RWPE2 (cell line): ENCODE results near the gene KDM4C.
A peak's percentile ranks its signal among the peaks of the same experiment; 100 is the strongest.
"Not testable (repeated sequence)": the region's sequence is repeated elsewhere in the genome, so short reads cannot be mapped to it uniquely, and the experiment has no call there.

Experiments
- ATAC-seq: fragments of 200-7000 bp; cut with Tn5 transposase; 3 replicates; pipeline ENCODE4 v1.9.1; 2021; ENCODE audit warnings: low read depth
- DNase-seq: peaks from one replicate; pipeline ENCODE4 v3.0.0-alpha.2; 2020; ENCODE audit warnings: low spot score
- H3K27ac ChIP-seq: fragments of 450-650 bp; 2 replicates; pipeline ENCODE4 v1.5.1; 2017; ENCODE audit warnings: mild to moderate bottlenecking; ENCODE audit not compliant: poor library complexity, severe bottlenecking
- H3K27me3 ChIP-seq: fragments of 250-450 bp; sonication (Bioruptor Pico); 2 replicates; pipeline ENCODE4 v1.5.1; 2021; ENCODE audit warnings: mild to moderate bottlenecking, moderate library complexity; ENCODE audit not compliant: insufficient read depth, poor library complexity, severe bottlenecking
- H3K36me3 ChIP-seq: fragments of 250-450 bp; sonication (Bioruptor Pico); 2 replicates; pipeline ENCODE4 v1.5.1; 2020; ENCODE audit warnings: low read depth, mild to moderate bottlenecking, moderate library complexity
- H3K4me1 ChIP-seq: fragments of 250-450 bp; sonication (Bioruptor Pico); 2 replicates; pipeline ENCODE4 v1.5.1; 2021; ENCODE audit warnings: mild to moderate bottlenecking, moderate library complexity; ENCODE audit not compliant: insufficient read depth, poor library complexity, severe bottlenecking
- H3K4me3 ChIP-seq: fragments of 250-450 bp; sonication (Bioruptor Pico); 2 replicates; pipeline ENCODE4 v1.5.1; 2021; ENCODE audit warnings: mild to moderate bottlenecking, moderate library complexity; ENCODE audit not compliant: severe bottlenecking
- H3K9me3 ChIP-seq: fragments of 250-450 bp; sonication (Bioruptor Pico); 2 replicates; pipeline ENCODE4 v1.5.1; 2021; ENCODE audit warnings: mild to moderate bottlenecking, moderate library complexity; ENCODE audit not compliant: severe bottlenecking
- TF ChIP-seq, protein P1 (sequence below): fragments of 450-650 bp; IDR thresholded peaks from one replicate; pipeline ENCODE4 v1.5.1; 2017; ENCODE audit warnings: mild to moderate bottlenecking, moderate library complexity; ENCODE audit not compliant: poor library complexity, severe bottlenecking

KDM4C gene

GRCh38 chr9:6757456-6758247 is at the start of gene KDM4C:
TSS of gene KDM4C (plus strand) at chr9:6757973. CDS start at chr9:6792989, 35,016 bp downstream.
- Histone ChIP-seq H3K9me3 (no peaks in the 10 kb centered on the region), H3K4me3 (peak within 1 kb of the TSS; percentile 77), H3K27ac (peak within 1 kb of the TSS; percentile 74), H3K4me1 (peaks cover 4% of the 10 kb centered on the region), H3K36me3 (no peaks in the 10 kb centered on the region), H3K27me3 (no peaks in the 10 kb centered on the region)
- DNase-seq: peak; percentile 92
- peak; percentile 86 for ATAC-seq
- TF ChIP-seq, protein P1, sequence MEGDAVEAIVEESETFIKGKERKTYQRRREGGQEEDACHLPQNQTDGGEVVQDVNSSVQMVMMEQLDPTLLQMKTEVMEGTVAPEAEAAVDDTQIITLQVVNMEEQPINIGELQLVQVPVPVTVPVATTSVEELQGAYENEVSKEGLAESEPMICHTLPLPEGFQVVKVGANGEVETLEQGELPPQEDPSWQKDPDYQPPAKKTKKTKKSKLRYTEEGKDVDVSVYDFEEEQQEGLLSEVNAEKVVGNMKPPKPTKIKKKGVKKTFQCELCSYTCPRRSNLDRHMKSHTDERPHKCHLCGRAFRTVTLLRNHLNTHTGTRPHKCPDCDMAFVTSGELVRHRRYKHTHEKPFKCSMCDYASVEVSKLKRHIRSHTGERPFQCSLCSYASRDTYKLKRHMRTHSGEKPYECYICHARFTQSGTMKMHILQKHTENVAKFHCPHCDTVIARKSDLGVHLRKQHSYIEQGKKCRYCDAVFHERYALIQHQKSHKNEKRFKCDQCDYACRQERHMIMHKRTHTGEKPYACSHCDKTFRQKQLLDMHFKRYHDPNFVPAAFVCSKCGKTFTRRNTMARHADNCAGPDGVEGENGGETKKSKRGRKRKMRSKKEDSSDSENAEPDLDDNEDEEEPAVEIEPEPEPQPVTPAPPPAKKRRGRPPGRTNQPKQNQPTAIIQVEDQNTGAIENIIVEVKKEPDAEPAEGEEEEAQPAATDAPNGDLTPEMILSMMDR: no peak

GRCh38 chr9:6708732-6709131 is 49.0 kb upstream of the KDM4C start:
- TF ChIP-seq, protein P1: no peak
- Histone ChIP-seq H3K9me3 (no peaks in the 10 kb centered on the region), H3K27me3 (no peaks in the 10 kb centered on the region), H3K4me3 (no peak overlapping the region), H3K36me3 (no peaks in the 10 kb centered on the region), H3K4me1 (no peaks in the 10 kb centered on the region), H3K27ac (no peak overlapping the region)
- ATAC-seq: no peak
- DNase-seq: no peak

DNA sequence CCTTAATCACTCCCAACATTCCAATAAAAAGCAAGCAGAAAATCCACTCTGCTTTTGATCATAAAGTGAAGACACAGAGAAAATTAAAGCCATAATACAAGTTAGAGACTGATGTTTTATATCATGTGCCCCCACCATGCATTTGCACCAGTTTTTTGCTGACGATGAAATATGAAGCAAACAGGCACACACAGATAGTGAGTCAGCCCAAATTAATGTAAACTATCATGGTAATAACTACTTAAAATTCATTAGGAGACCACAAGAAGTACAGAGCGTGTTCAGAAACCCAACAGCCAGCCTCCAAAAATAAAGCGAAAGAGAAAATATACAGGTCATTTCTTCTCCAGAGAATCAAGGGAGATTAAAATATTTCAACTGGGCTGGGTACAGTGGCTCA is 46.4 kb upstream of the KDM4C start:
- ATAC-seq: no peak
- Histone ChIP-seq H3K27ac (no peak overlapping the region), H3K9me3 (no peaks in the 10 kb centered on the region), H3K4me1 (no peaks in the 10 kb centered on the region), H3K36me3 (no peaks in the 10 kb centered on the region), H3K4me3 (no peak overlapping the region), H3K27me3 (no peaks in the 10 kb centered on the region)
- DNase-seq: no peak
- TF ChIP-seq, protein P1: no peak

GRCh38 chr9:6712041-6712440 is 45.7 kb upstream of the KDM4C start:
- DNase-seq: no peak
- ATAC-seq: no peak
- Histone ChIP-seq H3K9me3 (no peaks in the 10 kb centered on the region), H3K27me3 (no peaks in the 10 kb centered on the region), H3K27ac (no peak overlapping the region), H3K4me1 (no peaks in the 10 kb centered on the region), H3K36me3 (no peaks in the 10 kb centered on the region), H3K4me3 (no peak overlapping the region)
- TF ChIP-seq, protein P1: no peak

GRCh38 chr9:6714176-6714575 is 43.6 kb upstream of the KDM4C start:
- H3K4me1 ChIP-seq: no peaks in the 10 kb centered on the region
- H3K27me3 ChIP-seq: no peaks in the 10 kb centered on the region
- no peaks in the 10 kb centered on the region for H3K9me3 ChIP-seq
- ATAC-seq (no peak), DNase-seq (no peak)
- no peak overlapping the region for H3K4me3 ChIP-seq
- no peak overlapping the region for H3K27ac ChIP-seq
- H3K36me3 ChIP-seq: no peaks in the 10 kb centered on the region
- TF ChIP-seq, protein P1: no peak

DNA sequence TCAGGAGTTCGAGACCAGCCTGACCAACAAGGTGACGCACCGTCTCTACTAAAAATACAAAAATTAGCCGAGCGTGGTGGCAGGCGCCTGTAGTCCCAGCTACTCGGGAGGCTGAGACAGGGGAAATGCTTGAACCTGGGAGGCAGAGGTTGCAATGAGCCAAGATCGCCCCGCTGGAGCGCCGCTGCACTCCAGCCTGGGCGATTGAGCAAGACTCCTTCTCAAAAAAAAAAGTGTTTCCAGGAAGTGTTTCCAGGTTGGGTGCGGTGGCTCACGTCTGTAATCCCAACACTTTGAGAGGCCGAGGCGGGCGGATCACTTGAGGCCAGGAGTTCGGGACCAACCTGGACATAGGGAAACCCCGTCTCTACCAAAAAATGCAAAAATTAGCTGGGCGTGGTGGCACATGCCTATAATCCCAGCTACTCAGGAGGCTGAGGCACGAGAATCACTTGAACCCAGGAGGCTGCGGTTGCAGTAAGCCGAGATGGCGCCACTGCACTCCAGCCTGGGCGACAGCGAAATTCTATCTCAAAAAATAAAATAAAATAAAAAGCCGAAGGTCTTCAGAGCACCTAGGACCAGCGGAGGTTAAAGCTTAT is 42.5 kb upstream of the KDM4C start:
- H3K9me3 ChIP-seq, DNase-seq, H3K27me3 ChIP-seq, ATAC-seq, H3K27ac ChIP-seq, H3K36me3 ChIP-seq, H3K4me1 ChIP-seq: not testable (repeated sequence)
- H3K4me3 ChIP-seq: peak overlapping the region; percentile 23
